Progenitor cell of endocrine pancreas (in vitro differentiated cells): Measurements from ENCODE around the gene PILRB. TPM values are rescaled to one million over a fixed set of nuclear protein-coding genes. Genes with fewer than 3 reads are reported as not detected.
"Not testable (repeated sequence)": the region's sequence is repeated elsewhere in the genome, so short reads cannot be mapped to it uniquely, and the experiment has no call there.

Source experiments
- DNase-seq: peaks from one replicate; pipeline ENCODE4 v3.0.0; 2021; ENCODE audit warnings: low spot score; ENCODE audit not compliant: unreplicated experiment
- H3K27ac Mint-ChIP-seq: 2 replicates; pipeline ENCODE4 v1.8.0; 2021; ENCODE audit warnings: mild to moderate bottlenecking, moderate library complexity, mixed read lengths
- H3K27me3 Mint-ChIP-seq: 2 replicates; pipeline ENCODE4 v1.8.0; 2021; ENCODE audit warnings: mixed read lengths
- H3K36me3 Mint-ChIP-seq: 2 replicates; pipeline ENCODE4 v1.8.0; 2022; ENCODE audit warnings: mixed read lengths; ENCODE audit not compliant: insufficient read depth
- H3K4me1 Mint-ChIP-seq: 2 replicates; pipeline ENCODE4 v1.8.0; 2021; ENCODE audit warnings: low read depth, mixed read lengths
- H3K4me3 Mint-ChIP-seq: 2 replicates; pipeline ENCODE4 v1.8.0; 2021; ENCODE audit warnings: low read depth, mild to moderate bottlenecking, moderate library complexity, mixed read lengths
- H3K9me3 Mint-ChIP-seq: 2 replicates; pipeline ENCODE4 v1.8.0; 2021; ENCODE audit warnings: low read depth, mixed read lengths
- total RNA-seq: library from RNA; stranded (reverse); gene quantifications from 2 replicates; pipeline ENCODE4 v1.2.1, GENCODE V29; 2021
- TF ChIP-seq, protein P1 (sequence below): fragments of 200-600 bp; sonication (generic); IDR thresholded peaks from one replicate; pipeline ENCODE4 v1.5.0; 2021; ENCODE audit warnings: antibody characterized with exemption, mild to moderate bottlenecking; ENCODE audit not compliant: unreplicated experiment

PILRB gene
- total RNA-seq, 1 donor from 2014 or later: 67.9 TPM

DNA sequence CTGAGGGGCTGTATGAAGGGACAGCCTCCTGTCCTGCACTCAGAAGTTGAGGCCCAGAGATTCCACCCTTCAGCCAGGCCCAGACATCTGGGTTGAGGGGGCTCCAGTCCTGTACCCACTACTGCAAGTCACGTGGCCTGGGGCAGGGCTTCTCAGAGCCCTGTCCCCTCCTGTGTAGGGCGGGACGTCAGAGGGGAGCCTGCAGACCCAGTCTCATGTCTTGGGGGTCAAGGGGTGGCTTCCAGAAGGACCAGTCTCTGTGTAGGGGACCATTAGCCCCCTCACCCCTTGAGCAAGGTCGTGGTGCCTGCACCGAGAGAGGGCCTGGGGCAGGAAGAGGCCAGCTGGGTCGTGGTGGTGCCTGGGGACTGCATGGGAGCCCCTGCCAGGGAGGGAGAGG, 14.8 kb downstream of the PILRB start:
- H3K9me3 Mint-ChIP-seq: no peaks in the 10 kb centered on the region
- no peaks in the 10 kb centered on the region for H3K4me1 Mint-ChIP-seq
- no peak for DNase-seq
- peaks cover under 1% of the 10 kb centered on the region for H3K36me3 Mint-ChIP-seq
- TF ChIP-seq, protein P1, sequence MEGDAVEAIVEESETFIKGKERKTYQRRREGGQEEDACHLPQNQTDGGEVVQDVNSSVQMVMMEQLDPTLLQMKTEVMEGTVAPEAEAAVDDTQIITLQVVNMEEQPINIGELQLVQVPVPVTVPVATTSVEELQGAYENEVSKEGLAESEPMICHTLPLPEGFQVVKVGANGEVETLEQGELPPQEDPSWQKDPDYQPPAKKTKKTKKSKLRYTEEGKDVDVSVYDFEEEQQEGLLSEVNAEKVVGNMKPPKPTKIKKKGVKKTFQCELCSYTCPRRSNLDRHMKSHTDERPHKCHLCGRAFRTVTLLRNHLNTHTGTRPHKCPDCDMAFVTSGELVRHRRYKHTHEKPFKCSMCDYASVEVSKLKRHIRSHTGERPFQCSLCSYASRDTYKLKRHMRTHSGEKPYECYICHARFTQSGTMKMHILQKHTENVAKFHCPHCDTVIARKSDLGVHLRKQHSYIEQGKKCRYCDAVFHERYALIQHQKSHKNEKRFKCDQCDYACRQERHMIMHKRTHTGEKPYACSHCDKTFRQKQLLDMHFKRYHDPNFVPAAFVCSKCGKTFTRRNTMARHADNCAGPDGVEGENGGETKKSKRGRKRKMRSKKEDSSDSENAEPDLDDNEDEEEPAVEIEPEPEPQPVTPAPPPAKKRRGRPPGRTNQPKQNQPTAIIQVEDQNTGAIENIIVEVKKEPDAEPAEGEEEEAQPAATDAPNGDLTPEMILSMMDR: no peak
- no peaks in the 10 kb centered on the region for H3K27me3 Mint-ChIP-seq
- no peak overlapping the region for H3K27ac Mint-ChIP-seq
- H3K4me3 Mint-ChIP-seq: no peak overlapping the region

DNA sequence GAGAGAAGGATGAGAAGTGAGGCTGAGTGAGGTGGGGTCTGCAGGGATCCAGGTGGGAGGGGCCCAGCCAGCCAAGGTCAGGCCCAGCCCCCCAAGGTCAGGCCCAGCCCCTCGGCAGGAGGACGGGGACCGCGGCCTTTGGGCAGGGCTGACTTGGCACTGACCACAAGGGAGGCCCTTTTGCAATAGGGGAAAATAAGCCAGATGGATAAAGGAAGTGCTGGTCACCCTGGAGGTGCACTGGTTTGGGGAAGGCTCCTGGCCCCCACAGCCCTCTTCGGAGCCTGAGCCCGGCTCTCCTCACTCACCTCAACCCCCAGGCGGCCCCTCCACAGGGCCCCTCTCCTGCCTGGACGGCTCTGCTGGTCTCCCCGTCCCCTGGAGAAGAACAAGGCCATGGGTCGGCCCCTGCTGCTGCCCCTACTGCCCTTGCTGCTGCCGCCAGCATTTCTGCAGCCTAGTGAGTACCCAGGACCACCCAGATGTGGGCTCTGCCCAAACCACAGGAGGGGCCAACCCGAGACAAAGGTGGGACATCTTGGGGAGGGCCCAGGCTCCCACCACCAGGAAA, 15.4 kb downstream of the PILRB start, which contains the start of gene PILRA:
PILRA (plus strand) TSS at position 227 of the 571 bp plus-strand sequence; CDS start at position 397, 170 bp downstream.
- TF ChIP-seq, protein P1: no peak
- Mint-ChIP-seq H3K9me3 (no peaks in the 10 kb centered on the region), H3K4me1 (no peaks in the 10 kb centered on the region), H3K36me3 (peaks cover under 1% of the 10 kb centered on the region), H3K27ac (no peak within 1 kb of the TSS), H3K4me3 (no peak within 1 kb of the TSS), H3K27me3 (no peaks in the 10 kb centered on the region)
- DNase-seq: no peak

DNA sequence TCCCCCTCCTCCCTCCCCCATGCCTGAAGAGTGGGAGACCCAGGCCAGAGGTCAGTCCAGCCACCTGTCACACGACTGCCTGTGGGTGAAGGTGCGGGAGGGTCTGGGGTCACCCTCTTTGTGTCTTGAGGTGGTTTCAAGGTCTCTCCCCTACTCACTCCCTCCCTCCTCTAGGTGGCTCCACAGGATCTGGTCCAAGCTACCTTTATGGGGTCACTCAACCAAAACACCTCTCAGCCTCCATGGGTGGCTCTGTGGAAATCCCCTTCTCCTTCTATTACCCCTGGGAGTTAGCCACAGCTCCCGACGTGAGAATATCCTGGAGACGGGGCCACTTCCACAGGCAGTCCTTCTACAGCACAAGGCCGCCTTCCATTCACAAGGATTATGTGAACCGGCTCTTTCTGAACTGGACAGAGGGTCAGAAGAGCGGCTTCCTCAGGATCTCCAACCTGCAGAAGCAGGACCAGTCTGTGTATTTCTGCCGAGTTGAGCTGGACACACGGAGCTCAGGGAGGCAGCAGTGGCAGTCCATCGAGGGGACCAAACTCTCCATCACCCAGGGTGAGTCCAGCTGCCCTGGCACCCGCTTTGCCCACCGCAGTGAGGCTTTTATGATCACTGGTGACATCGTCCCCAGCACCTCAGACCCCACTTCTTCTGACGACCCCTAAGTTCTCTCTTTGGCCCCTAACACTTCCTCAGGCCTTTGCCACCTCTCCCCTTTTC, 16.1 kb downstream of the PILRB start:
- not testable (repeated sequence) for H3K4me3 Mint-ChIP-seq, H3K27me3 Mint-ChIP-seq, H3K36me3 Mint-ChIP-seq, H3K4me1 Mint-ChIP-seq, H3K27ac Mint-ChIP-seq, H3K9me3 Mint-ChIP-seq, DNase-seq

DNA sequence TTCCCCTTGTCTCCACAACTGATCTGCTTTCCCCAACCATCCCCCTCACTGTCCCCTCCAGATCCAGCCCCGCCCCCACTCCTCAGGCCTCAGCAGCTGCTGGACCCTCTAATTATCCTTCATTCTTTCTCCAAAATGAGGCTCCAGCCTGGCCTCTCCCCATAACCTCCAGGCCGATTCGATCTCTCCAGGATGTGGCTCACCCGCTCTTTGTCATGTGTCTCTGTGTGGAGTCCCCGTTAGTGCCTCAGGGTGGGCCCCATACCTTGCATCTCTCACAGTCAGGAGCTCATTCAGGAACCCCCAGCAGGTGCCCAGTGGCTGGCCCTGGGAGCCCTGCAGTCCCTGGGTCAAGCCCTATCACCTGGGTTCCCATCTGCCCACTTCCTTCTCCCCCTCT, 16.7 kb downstream of the PILRB start:
- H3K4me3 Mint-ChIP-seq: no peak overlapping the region
- no peak overlapping the region for H3K27ac Mint-ChIP-seq
- TF ChIP-seq, protein P1: no peak
- no peaks in the 10 kb centered on the region for H3K9me3 Mint-ChIP-seq
- H3K36me3 Mint-ChIP-seq: peaks cover 2% of the 10 kb centered on the region
- H3K27me3 Mint-ChIP-seq: no peaks in the 10 kb centered on the region
- no peak for DNase-seq
- H3K4me1 Mint-ChIP-seq: no peaks in the 10 kb centered on the region

DNA sequence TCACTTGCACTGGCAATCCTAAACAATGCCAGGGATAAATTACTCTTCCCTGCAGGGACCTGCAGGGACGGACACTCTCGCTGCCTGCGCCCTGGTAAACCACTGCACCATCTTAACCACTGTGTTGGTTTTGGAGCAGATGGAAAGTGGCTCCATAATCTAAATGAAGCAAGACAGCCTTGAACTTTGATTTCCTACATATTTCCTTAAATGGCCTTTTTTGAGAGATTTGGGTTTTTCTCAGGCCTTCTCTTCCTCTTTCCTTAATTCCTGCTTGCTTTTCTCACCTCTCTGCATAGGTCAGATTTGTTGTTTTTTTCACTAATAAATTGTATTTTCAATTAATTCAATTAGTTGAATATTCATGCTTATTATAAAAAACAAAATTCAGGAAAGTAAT, 18.1 kb downstream of the PILRB start:
- H3K27ac Mint-ChIP-seq: no peak overlapping the region
- TF ChIP-seq, protein P1: no peak
- H3K4me1 Mint-ChIP-seq: no peaks in the 10 kb centered on the region
- DNase-seq: no peak
- H3K27me3 Mint-ChIP-seq: no peaks in the 10 kb centered on the region
- peaks cover 2% of the 10 kb centered on the region for H3K36me3 Mint-ChIP-seq
- H3K4me3 Mint-ChIP-seq: no peak overlapping the region
- H3K9me3 Mint-ChIP-seq: no peaks in the 10 kb centered on the region
